AG04450 (cell line): ENCODE data around the gene SESTD1. TPM values are rescaled to one million over a fixed set of nuclear protein-coding genes. Genes with fewer than 3 reads are reported as not detected.

Source experiments
- CTCF ChIA-PET: fragments of 300-600, 350-600 bp; formaldehyde crosslinking; extraction: SDS; loops from one replicate; lab custom pipeline; 2022; ENCODE audit warnings: antibody characterized with exemption, inconsistent platforms; lab: Charles Lee
- POLR2A ChIA-PET: fragments of 350-600 bp; formaldehyde crosslinking; extraction: SDS; loops from one replicate; lab custom pipeline; 2021; ENCODE audit warnings: antibody characterized with exemption, inconsistent platforms; lab: Yijun Ruan, JAX
- DNase-seq: peaks from one replicate; pipeline ENCODE4 v3.0.0-alpha.2; 2011; ENCODE audit warnings: low read depth, low spot score
- H3K27ac ChIP-seq: one replicate; pipeline ENCODE4 v1.5.1; 2012; ENCODE audit warnings: low read depth, low read length, control low read depth
- H3K27me3 ChIP-seq: one replicate; pipeline ENCODE4 v1.6.0; 2012; ENCODE audit warnings: low read length; ENCODE audit not compliant: control insufficient read depth, insufficient read depth
- H3K4me3 ChIP-seq: 2 replicates; pipeline ENCODE4 v1.5.1; 2011; ENCODE audit warnings: mild to moderate bottlenecking, low read depth, low read length, control low read depth
- H3K9me3 ChIP-seq: 2 replicates; pipeline ENCODE4 v1.5.1; 2012; ENCODE audit warnings: low read length; ENCODE audit not compliant: control insufficient read depth, insufficient read depth
- polyA plus RNA-seq: library from polyadenylated mRNA; depleted of rRNA; stranded (reverse); fragments of >200 nt; gene quantifications from 2 replicates; pipeline ENCODE4 v1.2.3, GENCODE V29; 2011
- TF ChIP-seq, protein P1 (sequence below): IDR thresholded peaks from 2 replicates; pipeline ENCODE4 v1.5.1; 2011; ENCODE audit warnings: low read depth, low read length, control low read depth, inconsistent platforms

SESTD1 gene
- polyA plus RNA-seq, 1 experiment = 24.3 TPM

DNA sequence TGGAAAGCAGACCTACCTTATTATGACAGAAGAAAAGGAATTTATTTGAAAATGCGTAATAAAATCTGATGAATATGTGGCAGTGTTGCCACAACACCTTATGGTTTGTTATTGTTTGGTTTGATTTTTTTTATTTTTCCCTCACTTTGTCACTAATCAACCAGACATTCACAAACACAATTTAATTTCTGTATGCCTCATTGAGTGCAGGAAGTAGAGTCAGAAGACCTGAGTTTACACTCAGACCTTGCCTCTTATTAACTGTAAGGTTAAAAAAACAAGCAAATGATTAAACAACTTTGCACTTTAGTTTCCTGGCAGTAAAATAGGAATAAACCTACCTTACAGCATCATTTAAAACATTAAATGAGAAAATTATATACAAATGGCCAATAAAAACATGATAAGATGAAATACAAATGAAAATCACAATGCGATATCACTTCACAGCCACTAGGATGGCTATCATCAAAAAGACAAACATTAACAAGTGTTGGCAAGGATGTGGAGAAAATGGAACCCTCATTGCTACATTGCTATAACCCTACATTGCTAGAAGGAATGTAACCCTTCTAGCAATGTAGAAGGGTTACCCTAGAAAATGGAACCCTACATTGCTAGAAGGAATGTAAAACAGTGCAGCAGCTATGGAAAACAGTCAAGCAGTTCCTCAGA lies 3.3 kb downstream of the SESTD1 start:
- Histone ChIP-seq H3K4me3 (no peak overlapping the region), H3K9me3 (no peaks in the 10 kb centered on the region), H3K27me3 (no peaks in the 10 kb centered on the region), H3K27ac (no peak overlapping the region)
- CTCF ChIA-PET = no interaction called here
- POLR2A ChIA-PET = no interaction called here
- no peak for DNase-seq
- TF ChIP-seq, protein P1, sequence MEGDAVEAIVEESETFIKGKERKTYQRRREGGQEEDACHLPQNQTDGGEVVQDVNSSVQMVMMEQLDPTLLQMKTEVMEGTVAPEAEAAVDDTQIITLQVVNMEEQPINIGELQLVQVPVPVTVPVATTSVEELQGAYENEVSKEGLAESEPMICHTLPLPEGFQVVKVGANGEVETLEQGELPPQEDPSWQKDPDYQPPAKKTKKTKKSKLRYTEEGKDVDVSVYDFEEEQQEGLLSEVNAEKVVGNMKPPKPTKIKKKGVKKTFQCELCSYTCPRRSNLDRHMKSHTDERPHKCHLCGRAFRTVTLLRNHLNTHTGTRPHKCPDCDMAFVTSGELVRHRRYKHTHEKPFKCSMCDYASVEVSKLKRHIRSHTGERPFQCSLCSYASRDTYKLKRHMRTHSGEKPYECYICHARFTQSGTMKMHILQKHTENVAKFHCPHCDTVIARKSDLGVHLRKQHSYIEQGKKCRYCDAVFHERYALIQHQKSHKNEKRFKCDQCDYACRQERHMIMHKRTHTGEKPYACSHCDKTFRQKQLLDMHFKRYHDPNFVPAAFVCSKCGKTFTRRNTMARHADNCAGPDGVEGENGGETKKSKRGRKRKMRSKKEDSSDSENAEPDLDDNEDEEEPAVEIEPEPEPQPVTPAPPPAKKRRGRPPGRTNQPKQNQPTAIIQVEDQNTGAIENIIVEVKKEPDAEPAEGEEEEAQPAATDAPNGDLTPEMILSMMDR = no peak

GRCh38 chr2:179260224-179260623 lies 4.4 kb downstream of the SESTD1 start:
- Histone ChIP-seq H3K4me3 (no peak overlapping the region), H3K27ac (no peak overlapping the region), H3K9me3 (no peaks in the 10 kb centered on the region), H3K27me3 (no peaks in the 10 kb centered on the region)
- TF ChIP-seq, protein P1 = no peak
- POLR2A ChIA-PET = no interaction called here
- CTCF ChIA-PET = interaction anchor here (0.6 kb wide), 1 partner anchor 19 kb away, joined by 6 read pairs; no protein-coding TSS in a partner anchor
- DNase-seq = no peak

- TF ChIP-seq, protein P1 = no peak
- Histone ChIP-seq H3K4me3 (no peak overlapping the region), H3K27me3 (no peaks in the 10 kb centered on the region), H3K9me3 (no peaks in the 10 kb centered on the region), H3K27ac (no peak overlapping the region)
- DNase-seq = no peak
- ChIA-PET CTCF (interaction anchor here (1.0 kb wide), 1 partner anchor 82 kb away, joined by 3 read pairs; no protein-coding TSS in a partner anchor), POLR2A (no interaction called here)
These were observed 9.5 kb downstream of the SESTD1 start for GRCh38 chr2:179255129-179255528.

DNA sequence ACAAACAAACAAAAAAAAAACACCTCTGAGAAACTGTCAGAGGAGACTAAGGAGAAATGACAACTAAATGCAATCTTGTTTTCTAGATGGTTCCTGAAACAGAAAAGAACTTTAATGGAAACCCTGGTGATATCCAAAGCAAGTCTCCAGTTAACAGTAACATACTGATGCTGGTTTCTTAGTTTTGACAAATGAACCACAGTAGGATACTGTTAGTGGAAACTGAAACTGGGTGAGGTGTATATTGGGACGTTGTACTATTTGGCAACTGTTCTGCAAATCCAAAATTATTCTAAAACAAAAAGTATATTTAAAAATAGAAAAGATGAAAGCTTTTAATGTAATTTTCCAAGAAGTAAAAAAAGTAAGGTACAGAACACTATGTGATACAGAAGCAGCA lies 11.4 kb downstream of the SESTD1 start:
- Histone ChIP-seq H3K4me3 (no peak overlapping the region), H3K27ac (no peak overlapping the region), H3K9me3 (no peaks in the 10 kb centered on the region), H3K27me3 (no peaks in the 10 kb centered on the region)
- no peak for DNase-seq
- TF ChIP-seq, protein P1 = no peak
- CTCF ChIA-PET = interaction anchor here (2.5 kb wide), 1 partner anchor 9 kb away, joined by 8 read pairs; no protein-coding TSS in a partner anchor
- POLR2A ChIA-PET = no interaction called here

DNA sequence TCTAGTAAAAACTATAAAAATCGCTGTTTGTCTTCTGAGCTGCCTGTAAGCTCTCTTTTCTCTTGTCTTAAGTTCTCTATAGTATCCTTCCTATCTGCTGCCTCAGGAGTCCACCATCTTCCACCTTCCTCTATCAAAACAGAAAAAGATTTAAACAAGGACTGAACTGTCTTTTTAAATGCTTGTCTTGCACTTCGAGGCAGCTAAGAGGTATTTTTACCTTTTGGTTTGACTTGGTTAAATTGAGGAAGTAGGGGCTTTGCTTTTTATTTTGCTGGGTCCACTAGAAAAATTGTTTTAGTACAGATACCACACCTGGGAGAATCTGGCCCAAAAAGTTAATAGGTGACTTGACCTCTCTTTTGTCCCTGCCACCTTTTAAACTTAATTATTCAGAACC lies 12.2 kb downstream of the SESTD1 start:
- POLR2A ChIA-PET = no interaction called here
- Histone ChIP-seq H3K4me3 (no peak overlapping the region), H3K27ac (no peak overlapping the region), H3K27me3 (no peaks in the 10 kb centered on the region), H3K9me3 (no peaks in the 10 kb centered on the region)
- no peak for DNase-seq
- TF ChIP-seq, protein P1 = no peak
- CTCF ChIA-PET = interaction anchor here (1.2 to 2.5 kb wide), 2 partner anchors 10 to 32 kb away, joined by 3 to 8 read pairs; no protein-coding TSS in a partner anchor
